Esophagus muscularis mucosa (tissue), 4 donors: Measurements from ENCODE around the gene PWWP2A. TPM values are rescaled to one million over a fixed set of nuclear protein-coding genes. Genes with fewer than 3 reads are reported as not detected.

ENCODE experiments used
- DNase-seq: peaks from one replicate; pipeline ENCODE4 v3.0.0-alpha.2; 2017; ENCODE audit errors: extremely low spot score
- H3K27ac ChIP-seq, 4 donors: fragments of 200-600 bp; sonication (generic); replicated peaks in 1 of 4; 1 replicate in 3 of 4; 2 replicates in 1 of 4; pipeline ENCODE4 v1.5.1; 2016 to 2019; ENCODE audit warnings: mild to moderate bottlenecking in 1 of 4
- H3K27me3 ChIP-seq, 4 donors: fragments of 200-600 bp; sonication (generic); one replicate each; pipeline versions ENCODE4 v1.5.1 to v1.6.0; 2016 to 2019
- H3K36me3 ChIP-seq, 4 donors: fragments of 200-600 bp; sonication (generic); one replicate each; pipeline ENCODE4 v1.5.1; 2016 to 2019
- H3K4me1 ChIP-seq, 4 donors: fragments of 200-600 bp; sonication (generic); one replicate each; pipeline ENCODE4 v1.5.1; 2016 to 2019
- H3K4me3 ChIP-seq, 4 donors: fragments of 200-600 bp; sonication (generic); 1 replicate in 2 of 4; 2 replicates in 2 of 4; pipeline ENCODE4 v1.5.1; 2016 to 2019; ENCODE audit warnings: mild to moderate bottlenecking in 4 of 4, moderate library complexity in 1 of 4
- H3K9me3 ChIP-seq, 4 donors: fragments of 200-600 bp; sonication (generic); 1 replicate in 3 of 4; 2 replicates in 1 of 4; pipeline ENCODE4 v1.5.1; 2016 to 2019
- EP300 ChIP-seq: sonication (generic); formaldehyde crosslinking; IDR thresholded peaks from one replicate; pipeline ENCODE4 v1.6.1; 2017; ENCODE audit warnings: antibody characterized with exemption
- POLR2A ChIP-seq: fragments of 450-650 bp; IDR thresholded peaks from one replicate; pipeline ENCODE4 v1.6.1; 2017; ENCODE audit warnings: antibody characterized with exemption, moderate library complexity, mild to moderate bottlenecking, low read depth
- POLR2AphosphoS5 ChIP-seq, 2 donors: sonication (generic); formaldehyde crosslinking; IDR thresholded peaks; one replicate each; pipeline ENCODE4 v1.6.1; 2017; ENCODE audit warnings: antibody characterized with exemption in 2 of 2
- WGBS: methylation state at CpG from one replicate; pipeline ENCODE4 v1.1.5; 2018; 5-methylcytosine and 5-hydroxymethylcytosine counted together
- intact Hi-C: fragments of 100-400 bp; cut with DNase I; formaldehyde crosslinking; loops from one replicate; pipeline ENCODE4 v1.15.1; 2023
- total RNA-seq, 4 donors: library from RNA; depleted of rRNA; stranded (reverse); fragments of >200 nt; gene quantifications; one replicate each; pipeline versions ENCODE4 v1.1.0 to v1.2.1, GENCODE V29; 2016
- TF ChIP-seq, protein P1 (sequence below), 3 experiments: fragments of 200-600 bp in 2 of 3; fragments of 450-650 bp in 1 of 3; sonication (generic) in 2 of 3; IDR thresholded peaks; one replicate each; pipeline ENCODE4 v1.5.1; 2017 to 2019; ENCODE audit warnings: antibody characterized with exemption in 3 of 3, mild to moderate bottlenecking in 2 of 3, moderate library complexity in 1 of 3

Gene PWWP2A
- total RNA-seq, 4 donors from 2014 or later = 17.2 to 30.3 (median 24.2) TPM

- Histone ChIP-seq H3K4me1 (peaks cover 4 to 14% (median 12%) of the 10 kb centered on the region in 4 donors), H3K27me3 (no peaks in the 10 kb centered on the region), H3K9me3 (no peaks in the 10 kb centered on the region), H3K27ac (no peak overlapping the region), H3K4me3 (no peak overlapping the region), H3K36me3 (no peaks in the 10 kb centered on the region)
- DNase-seq = no peak
- TF ChIP-seq POLR2AphosphoS5 (IDR thresholded peaks at IDR 0.05) = no peak
- TF ChIP-seq POLR2A = no peak
- TF ChIP-seq, protein P1, sequence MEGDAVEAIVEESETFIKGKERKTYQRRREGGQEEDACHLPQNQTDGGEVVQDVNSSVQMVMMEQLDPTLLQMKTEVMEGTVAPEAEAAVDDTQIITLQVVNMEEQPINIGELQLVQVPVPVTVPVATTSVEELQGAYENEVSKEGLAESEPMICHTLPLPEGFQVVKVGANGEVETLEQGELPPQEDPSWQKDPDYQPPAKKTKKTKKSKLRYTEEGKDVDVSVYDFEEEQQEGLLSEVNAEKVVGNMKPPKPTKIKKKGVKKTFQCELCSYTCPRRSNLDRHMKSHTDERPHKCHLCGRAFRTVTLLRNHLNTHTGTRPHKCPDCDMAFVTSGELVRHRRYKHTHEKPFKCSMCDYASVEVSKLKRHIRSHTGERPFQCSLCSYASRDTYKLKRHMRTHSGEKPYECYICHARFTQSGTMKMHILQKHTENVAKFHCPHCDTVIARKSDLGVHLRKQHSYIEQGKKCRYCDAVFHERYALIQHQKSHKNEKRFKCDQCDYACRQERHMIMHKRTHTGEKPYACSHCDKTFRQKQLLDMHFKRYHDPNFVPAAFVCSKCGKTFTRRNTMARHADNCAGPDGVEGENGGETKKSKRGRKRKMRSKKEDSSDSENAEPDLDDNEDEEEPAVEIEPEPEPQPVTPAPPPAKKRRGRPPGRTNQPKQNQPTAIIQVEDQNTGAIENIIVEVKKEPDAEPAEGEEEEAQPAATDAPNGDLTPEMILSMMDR (IDR thresholded peaks at IDR 0.05) = no peak
- TF ChIP-seq EP300 = no peak
- intact Hi-C loops = no loop called here
- WGBS = 91% methylated on average over 6 of the region's 6 CpGs
These were observed 10.6 kb upstream of the PWWP2A start for GRCh38 chr5:160129841-160130240.

GRCh38 chr5:160128632-160129031 lies 9.4 kb upstream of the PWWP2A start:
- no peak overlapping the region for H3K4me3 ChIP-seq
- no peaks in the 10 kb centered on the region for H3K27me3 ChIP-seq
- WGBS = 75% methylated on average over 7 of the region's 7 CpGs
- intact Hi-C loops = no loop called here
- TF ChIP-seq EP300 (no peak), POLR2AphosphoS5 (IDR thresholded peaks at IDR 0.05) (no peak)
- no peak for DNase-seq
- no peaks in the 10 kb centered on the region for H3K36me3 ChIP-seq
- H3K4me1 ChIP-seq = peaks cover 4 to 9% (median 8%) of the 10 kb centered on the region in 4 donors
- no peak overlapping the region for H3K27ac ChIP-seq
- H3K9me3 ChIP-seq = no peaks in the 10 kb centered on the region

DNA sequence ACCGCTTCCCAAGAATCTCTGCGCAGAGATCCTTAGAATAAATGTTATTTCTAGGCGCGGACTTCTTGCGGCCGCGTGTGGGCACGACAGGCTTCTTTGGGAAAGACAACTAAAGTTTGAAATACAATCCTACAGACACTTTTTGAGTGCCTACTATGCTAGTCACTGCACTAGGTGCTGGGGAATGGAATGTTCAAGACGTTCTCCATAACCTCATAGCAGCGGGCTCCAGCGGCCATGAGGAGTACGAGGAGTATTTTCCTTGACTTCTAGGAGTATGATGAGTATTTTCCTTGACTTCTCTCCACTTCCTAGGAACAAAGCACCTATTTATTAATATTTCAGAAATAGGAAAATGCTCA lies 636 bp upstream of the PWWP2A start:
- 8% methylated on average over 12 of the region's 12 CpGs for WGBS
- H3K4me1 ChIP-seq = peaks cover 9 to 23% (median 20%) of the 10 kb centered on the region in 4 donors
- peak overlapping the region in 2 of 4 donors; percentile 21 to 68 for H3K27ac ChIP-seq
- peaks cover 0 to 24% (median 20%) of the 10 kb centered on the region in 4 donors for H3K36me3 ChIP-seq
- intact Hi-C loops = loop anchor here (5.0 to 10.0 kb wide), 2 partner anchors 98 to 275 kb away; no protein-coding TSS in a partner anchor
- TF ChIP-seq POLR2A = no peak
- TF ChIP-seq, protein P1 (IDR thresholded peaks at IDR 0.05) = peak in 2 of 3 experiments; percentile 36 to 48
- DNase-seq = no peak
- H3K9me3 ChIP-seq = no peaks in the 10 kb centered on the region
- H3K27me3 ChIP-seq = no peaks in the 10 kb centered on the region
- H3K4me3 ChIP-seq = no peak overlapping the region

DNA sequence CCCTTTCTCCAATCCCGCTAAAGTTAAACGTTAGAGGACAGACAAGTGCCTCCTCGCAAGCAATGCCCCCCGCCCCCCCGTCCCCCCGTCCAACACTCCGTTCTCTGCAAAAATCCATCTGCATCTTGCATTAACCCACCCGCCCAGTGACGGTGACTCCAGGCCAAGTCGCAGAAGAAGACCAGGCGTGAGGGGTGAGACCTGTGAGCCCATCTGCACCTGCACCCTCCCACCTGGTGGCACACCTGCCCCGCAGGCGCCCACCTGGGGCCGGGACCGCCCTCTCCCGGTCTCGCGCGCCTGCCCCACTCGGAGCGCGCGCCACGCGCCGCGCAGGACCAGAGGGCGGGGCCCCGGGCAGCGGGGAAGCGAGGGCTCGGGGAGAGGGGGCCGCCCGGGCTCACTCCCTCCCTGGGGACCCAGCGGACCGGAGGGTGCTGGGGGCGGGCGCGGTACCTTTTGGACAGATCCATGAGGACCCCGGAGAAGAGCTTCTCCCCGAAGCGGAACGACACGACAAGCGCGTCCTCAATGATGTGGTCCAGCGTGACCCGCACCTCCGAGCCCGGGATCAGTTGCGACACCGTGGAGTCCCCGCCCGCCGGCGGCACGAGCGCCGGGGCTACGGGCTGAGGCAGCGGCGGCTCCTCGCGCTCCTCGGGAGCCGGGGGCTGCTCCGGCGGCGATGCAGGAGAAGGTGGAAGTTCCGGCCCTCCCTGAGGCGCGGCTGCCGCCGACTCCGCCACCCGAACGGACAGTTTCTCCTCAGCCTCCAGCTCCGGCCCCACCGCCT lies 705 bp downstream of the PWWP2A start:
- Histone ChIP-seq H3K4me3 (peak overlapping the region; percentile 85 to 98 (median 88)), H3K4me1 (peaks cover 9 to 23% (median 20%) of the 10 kb centered on the region in 4 donors), H3K9me3 (no peaks in the 10 kb centered on the region), H3K27ac (peak overlapping the region; percentile 96 to 99 (median 98)), H3K36me3 (peaks cover 0 to 37% (median 25%) of the 10 kb centered on the region in 4 donors), H3K27me3 (no peaks in the 10 kb centered on the region)
- peak; percentile 91 for DNase-seq
- intact Hi-C loops = loop anchor here (5.0 to 10.0 kb wide), 2 partner anchors 96 to 276 kb away; no protein-coding TSS in a partner anchor
- 0% methylated on average over 9 of the region's 79 CpGs for WGBS
- no peak for TF ChIP-seq POLR2A
- TF ChIP-seq, protein P1 (IDR thresholded peaks at IDR 0.05) = no peak
- TF ChIP-seq EP300 = no peak
- TF ChIP-seq POLR2AphosphoS5 (IDR thresholded peaks at IDR 0.05) = peak; percentile 26 to 39

DNA sequence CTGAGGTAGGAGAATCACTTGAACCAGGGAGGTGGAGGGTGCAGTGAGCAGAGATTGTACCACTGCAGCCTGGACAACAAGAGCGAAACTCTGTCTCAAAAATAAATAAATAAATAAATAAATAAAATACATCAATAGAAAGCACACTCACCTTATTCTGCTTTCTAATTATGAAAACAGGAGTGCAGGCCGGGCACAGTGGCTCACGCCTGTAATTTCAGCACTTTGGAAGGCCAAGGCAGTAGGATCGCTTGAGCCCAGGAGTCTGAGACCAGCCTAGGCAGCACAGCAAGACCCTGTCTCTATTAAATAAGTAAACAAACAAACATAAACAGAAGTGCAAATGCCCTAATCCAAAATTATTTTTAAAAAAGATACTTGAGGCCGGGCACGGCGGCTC lies 2.3 kb downstream of the PWWP2A start:
- Histone ChIP-seq H3K4me1 (peaks cover 9 to 23% (median 20%) of the 10 kb centered on the region in 4 donors), H3K4me3 (no peak overlapping the region), H3K36me3 (peaks cover 0 to 50% (median 39%) of the 10 kb centered on the region in 4 donors), H3K27me3 (no peaks in the 10 kb centered on the region), H3K27ac (no peak overlapping the region), H3K9me3 (no peaks in the 10 kb centered on the region)
- DNase-seq = no peak
- intact Hi-C loops = loop anchor here (5.0 to 10.0 kb wide), 2 partner anchors 95 to 278 kb away; no protein-coding TSS in a partner anchor
- TF ChIP-seq, protein P1 (IDR thresholded peaks at IDR 0.05) = no peak
- TF ChIP-seq POLR2AphosphoS5 (IDR thresholded peaks at IDR 0.05) (no peak), POLR2A (no peak), EP300 (no peak)
- WGBS = 93% methylated on average over 7 of the region's 7 CpGs
